Fibroblast of villous mesenchyme (primary cell): ENCODE measurements around the gene CXCL12. TPM values are rescaled to one million over a fixed set of nuclear protein-coding genes. Genes with fewer than 3 reads are reported as not detected.

Experiments
- DNase-seq: peaks from one replicate; pipeline ENCODE4 v3.0.0-alpha.2; 2010; ENCODE audit warnings: low read depth
- H3K4me3 ChIP-seq: 2 replicates; pipeline ENCODE4 v1.5.1; 2011; ENCODE audit warnings: low read depth, mild to moderate bottlenecking, low read length
- total RNA-seq: library from RNA; depleted of rRNA; stranded (reverse); fragments of >200 nt; gene quantifications from 2 replicates; pipeline ENCODE4 v1.2.3, GENCODE V29; 2012
- TF ChIP-seq, protein P1 (sequence below): IDR thresholded peaks from 2 replicates; pipeline ENCODE4 v1.5.1; 2012; ENCODE audit warnings: low read depth, mild to moderate bottlenecking, low read length; ENCODE audit not compliant: insufficient read depth

The CXCL12 gene
- total RNA-seq, 1 donor: 67.4 TPM

DNA sequence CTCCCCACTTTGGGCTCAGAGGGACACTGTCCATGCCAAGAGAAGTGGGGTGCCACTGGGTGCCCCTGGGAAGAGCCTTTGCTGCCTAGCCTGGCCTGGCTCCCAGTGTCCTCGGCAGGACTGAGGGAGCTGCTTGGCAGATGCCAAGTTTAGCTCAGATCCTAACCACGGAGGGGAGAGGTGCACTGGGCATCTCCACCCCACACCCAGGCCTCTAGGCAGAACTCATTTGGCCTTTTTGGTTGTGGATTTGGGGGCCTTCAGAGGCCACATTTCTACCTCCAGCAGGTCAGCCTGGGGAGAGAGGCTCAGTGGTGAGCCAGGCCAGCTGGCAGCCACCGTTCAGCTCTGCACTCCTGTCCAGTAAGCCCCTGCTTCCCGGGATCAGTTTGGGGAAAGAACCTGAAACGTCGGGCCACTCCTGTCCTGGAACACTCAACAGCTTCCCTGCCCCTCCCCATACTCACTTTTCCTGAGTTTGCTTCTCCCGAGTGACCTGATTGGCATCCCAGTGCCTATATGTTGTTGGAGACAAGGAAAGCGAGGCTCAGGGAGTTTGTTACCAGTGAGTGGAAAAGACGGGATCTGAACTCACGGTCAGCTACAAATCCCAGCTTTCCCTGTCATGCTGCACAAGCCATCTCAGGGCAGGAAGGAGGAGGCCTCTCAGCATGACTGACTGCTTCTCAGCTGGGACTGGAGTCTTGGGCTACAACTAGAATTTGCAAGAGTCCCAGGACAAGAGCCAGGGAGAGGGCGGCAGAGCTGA lies 11.2 kb upstream of the CXCL12 start:
- no peak overlapping the region for H3K4me3 ChIP-seq
- no peak for DNase-seq
- TF ChIP-seq, protein P1, sequence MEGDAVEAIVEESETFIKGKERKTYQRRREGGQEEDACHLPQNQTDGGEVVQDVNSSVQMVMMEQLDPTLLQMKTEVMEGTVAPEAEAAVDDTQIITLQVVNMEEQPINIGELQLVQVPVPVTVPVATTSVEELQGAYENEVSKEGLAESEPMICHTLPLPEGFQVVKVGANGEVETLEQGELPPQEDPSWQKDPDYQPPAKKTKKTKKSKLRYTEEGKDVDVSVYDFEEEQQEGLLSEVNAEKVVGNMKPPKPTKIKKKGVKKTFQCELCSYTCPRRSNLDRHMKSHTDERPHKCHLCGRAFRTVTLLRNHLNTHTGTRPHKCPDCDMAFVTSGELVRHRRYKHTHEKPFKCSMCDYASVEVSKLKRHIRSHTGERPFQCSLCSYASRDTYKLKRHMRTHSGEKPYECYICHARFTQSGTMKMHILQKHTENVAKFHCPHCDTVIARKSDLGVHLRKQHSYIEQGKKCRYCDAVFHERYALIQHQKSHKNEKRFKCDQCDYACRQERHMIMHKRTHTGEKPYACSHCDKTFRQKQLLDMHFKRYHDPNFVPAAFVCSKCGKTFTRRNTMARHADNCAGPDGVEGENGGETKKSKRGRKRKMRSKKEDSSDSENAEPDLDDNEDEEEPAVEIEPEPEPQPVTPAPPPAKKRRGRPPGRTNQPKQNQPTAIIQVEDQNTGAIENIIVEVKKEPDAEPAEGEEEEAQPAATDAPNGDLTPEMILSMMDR: no peak

DNA sequence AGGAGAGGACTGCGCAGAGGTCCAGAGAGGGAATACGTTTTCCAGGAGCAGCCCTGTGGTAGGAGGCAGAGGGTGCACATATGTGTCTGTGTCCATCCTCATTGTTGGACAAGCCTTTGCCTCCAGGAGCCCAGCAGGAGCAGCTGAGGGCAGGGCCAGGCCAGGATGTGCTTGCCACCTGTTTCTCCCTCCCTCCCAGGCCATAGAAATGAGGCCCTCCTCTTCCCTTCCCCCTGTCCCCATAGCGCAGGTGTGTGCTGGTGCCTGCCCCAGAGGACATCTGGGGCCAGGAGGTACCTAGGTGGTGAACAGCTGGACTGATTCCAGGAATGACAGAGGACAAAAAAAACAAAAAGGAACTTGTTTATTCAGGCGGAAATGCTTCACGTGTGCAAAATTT lies 10.5 kb upstream of the CXCL12 start:
- TF ChIP-seq, protein P1: no peak
- DNase-seq: no peak
- H3K4me3 ChIP-seq: no peak overlapping the region

DNA sequence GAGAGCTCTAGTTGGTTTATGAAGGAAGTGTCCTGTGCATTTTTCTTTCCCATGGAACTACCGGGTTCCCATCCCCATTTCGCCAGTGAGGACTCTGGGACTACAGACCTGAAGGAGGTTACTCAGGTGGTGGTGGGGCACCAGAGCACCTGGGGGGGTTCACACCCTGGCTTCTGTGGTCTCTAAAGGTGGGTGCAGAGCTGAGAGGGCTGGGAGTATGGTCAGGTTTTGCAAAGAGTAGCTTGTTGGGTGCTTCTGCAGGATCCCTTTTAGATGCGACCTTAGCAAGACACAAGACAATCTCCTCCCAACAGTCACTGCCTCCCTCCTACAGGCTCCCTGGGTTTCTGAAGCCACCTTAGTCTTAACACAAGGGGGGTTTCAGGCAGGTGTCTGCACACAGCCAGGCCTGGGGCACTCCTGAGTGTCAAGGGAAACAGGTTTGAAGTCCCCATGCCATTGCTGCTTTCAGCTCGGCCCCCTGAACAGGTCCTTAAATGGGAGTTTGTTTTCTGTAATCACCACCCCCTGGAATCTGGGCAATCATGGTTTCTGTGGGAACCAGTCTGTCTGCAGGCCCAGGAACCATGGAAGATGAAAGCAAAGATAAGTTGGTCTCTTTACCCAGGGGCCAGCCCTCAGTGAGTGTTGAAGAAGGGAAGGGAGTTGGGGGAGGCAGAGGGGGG lies 9.9 kb upstream of the CXCL12 start:
- TF ChIP-seq, protein P1: no peak
- no peak for DNase-seq
- no peak overlapping the region for H3K4me3 ChIP-seq

DNA sequence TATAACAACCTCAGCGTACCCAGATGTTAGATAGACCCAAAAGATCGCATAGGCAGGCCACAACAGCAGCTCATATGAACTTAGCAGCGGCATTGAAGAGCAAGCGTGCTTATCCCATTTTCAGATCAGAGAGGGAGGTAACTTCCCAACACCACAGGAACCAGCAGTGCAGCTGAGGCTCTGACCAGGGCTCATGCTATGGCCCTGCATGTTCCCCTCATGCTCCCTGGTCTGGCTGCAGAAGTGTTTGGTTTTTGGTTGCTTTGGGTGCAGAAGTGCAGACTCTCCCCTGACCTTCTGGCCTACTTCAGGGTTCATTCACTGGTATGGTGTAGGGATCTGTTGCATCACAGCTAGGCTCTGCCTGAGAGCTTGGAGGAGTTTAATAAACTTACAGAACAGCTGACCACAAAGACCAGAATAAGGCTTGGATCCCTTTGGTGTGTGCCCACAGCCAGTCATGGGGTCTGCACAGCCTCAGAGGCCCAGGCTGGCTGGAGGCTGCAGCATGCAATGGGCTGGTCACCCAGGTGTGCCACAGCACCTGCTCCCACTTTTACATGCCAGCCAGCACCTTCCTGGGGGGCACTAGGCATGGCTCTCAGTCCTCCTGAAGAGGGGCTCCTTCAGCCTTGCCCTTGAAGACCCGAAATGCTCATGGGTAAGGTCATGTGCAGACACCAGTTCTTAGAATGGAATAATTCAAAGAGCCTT lies 9.1 kb upstream of the CXCL12 start:
- TF ChIP-seq, protein P1: no peak
- no peak overlapping the region for H3K4me3 ChIP-seq
- DNase-seq: no peak

DNA sequence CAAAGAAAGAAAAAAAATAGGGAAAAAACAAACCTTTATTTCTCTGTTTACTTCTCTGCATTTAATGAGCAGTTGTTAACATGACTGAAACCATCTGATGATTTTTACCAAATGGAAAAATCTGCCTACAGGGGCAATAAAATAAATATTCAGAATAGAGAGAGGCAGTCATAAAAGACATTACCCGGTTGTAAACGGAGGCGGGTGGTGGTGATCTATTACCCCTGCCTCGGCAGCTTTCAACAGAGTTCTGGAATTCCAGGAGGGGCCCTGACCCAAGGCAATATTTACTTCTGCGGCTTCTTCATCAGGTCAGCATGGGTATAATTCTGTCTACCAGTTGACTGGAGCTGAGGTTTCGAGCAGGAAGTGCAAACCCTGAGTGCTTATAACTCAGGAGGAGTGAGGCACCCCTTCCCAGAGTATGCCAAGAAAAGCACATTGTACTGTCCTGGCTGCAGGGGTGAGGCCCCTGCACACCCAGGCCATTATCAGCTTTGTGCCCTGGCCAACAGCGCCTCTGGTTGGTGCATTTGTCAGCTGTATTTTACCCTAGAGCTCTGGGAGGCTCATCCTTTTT lies 8.2 kb upstream of the CXCL12 start:
- no peak overlapping the region for H3K4me3 ChIP-seq
- TF ChIP-seq, protein P1: no peak
- DNase-seq: peak; percentile 47

DNA sequence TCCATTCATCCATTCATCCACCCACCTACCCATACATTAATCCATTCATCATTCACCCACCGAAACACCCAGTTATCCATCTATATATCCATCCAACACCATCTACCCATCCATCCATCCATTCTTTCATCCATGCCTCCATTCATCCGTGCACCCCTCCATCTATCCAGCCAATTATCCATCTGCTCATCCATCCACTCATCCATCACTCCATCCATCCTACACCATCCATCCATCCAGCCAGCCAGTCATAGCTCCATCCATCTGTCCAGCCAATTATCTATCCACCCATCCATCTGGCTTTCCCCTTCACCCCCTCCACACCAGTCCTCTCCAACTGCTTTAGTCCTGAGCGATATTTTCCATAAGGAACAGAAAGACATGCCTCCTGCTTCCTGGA lies 7.5 kb upstream of the CXCL12 start:
- DNase-seq: no peak
- TF ChIP-seq, protein P1: no peak
- no peak overlapping the region for H3K4me3 ChIP-seq
